GF-D8 (cell line): ENCODE results near the gene IL25.

ENCODE experiments used
- DNase-seq: peaks from one replicate; lab custom pipeline; 2025; lab: John Stamatoyannopoulos, UW

IL25 gene

GRCh38 chr14:23353433-23353780 lies 19.2 kb upstream of the IL25 start:
- DNase-seq = no peak

- DNase-seq = no peak
These were observed 17.6 kb upstream of the IL25 start for GRCh38 chr14:23354990-23355389.

- DNase-seq = no peak
These were observed 16.7 kb upstream of the IL25 start for GRCh38 chr14:23355871-23356435.

- DNase-seq = no peak
These were observed 15.9 kb upstream of the IL25 start for GRCh38 chr14:23356662-23357061.

- no peak for DNase-seq
These were observed 15.3 kb upstream of the IL25 start for GRCh38 chr14:23357261-23357660.

GRCh38 chr14:23358042-23358441 lies 14.6 kb upstream of the IL25 start:
- DNase-seq = no peak

- DNase-seq = no peak
These were observed 13.9 kb upstream of the IL25 start for GRCh38 chr14:23358553-23359166.

GRCh38 chr14:23359167-23359626 lies 13.4 kb upstream of the IL25 start:
- DNase-seq = no peak

GRCh38 chr14:23359722-23360447 lies 12.7 kb upstream of the IL25 start:
- no peak for DNase-seq

GRCh38 chr14:23360496-23360895 lies 12.1 kb upstream of the IL25 start:
- no peak for DNase-seq

GRCh38 chr14:23361320-23361719 lies 11.3 kb upstream of the IL25 start:
- no peak for DNase-seq

- DNase-seq = no peak
These were observed 10.8 kb upstream of the IL25 start for GRCh38 chr14:23361763-23362162.

- no peak for DNase-seq
These were observed 10.4 kb upstream of the IL25 start for GRCh38 chr14:23362200-23362599.

GRCh38 chr14:23364164-23365035 lies 8.2 kb upstream of the IL25 start:
- no peak for DNase-seq

GRCh38 chr14:23365036-23365731 lies 7.4 kb upstream of the IL25 start, which contains the start of gene EFS:
Gene EFS, minus strand, starts transcription at chr14:23365172. Its CDS starts 147 bp downstream, at chr14:23365025.
- no peak for DNase-seq

GRCh38 chr14:23365732-23366425 lies 6.7 kb upstream of the IL25 start:
- DNase-seq = no peak

GRCh38 chr14:23366426-23366921 lies 6.1 kb upstream of the IL25 start:
- no peak for DNase-seq

GRCh38 chr14:23370221-23370620 lies 2.4 kb upstream of the IL25 start:
- no peak for DNase-seq

GRCh38 chr14:23371865-23372264 lies 744 bp upstream of the IL25 start:
- no peak for DNase-seq

GRCh38 chr14:23373041-23373440 lies 432 bp downstream of the IL25 start:
- DNase-seq = no peak
